BJ (cell line): ENCODE measurements around the gene URAD. TPM values are rescaled to one million over a fixed set of nuclear protein-coding genes. Genes with fewer than 3 reads are reported as not detected.

Experiments used
- CTCF ChIA-PET: fragments of 350-600 bp; formaldehyde crosslinking; extraction: SDS; loops from one replicate; lab custom pipeline; 2021; ENCODE audit warnings: antibody characterized with exemption, inconsistent platforms; lab: Yijun Ruan, JAX
- POLR2A ChIA-PET: fragments of 300-600 bp; sonication (Branson Sonifier 250); formaldehyde crosslinking; extraction: SDS; loops from one replicate; lab custom pipeline; 2021; ENCODE audit warnings: antibody characterized with exemption; lab: Charles Lee
- DNase-seq: peaks from one replicate; pipeline ENCODE4 v3.0.0-alpha.2; 2011; ENCODE audit warnings: low read depth
- H3K27me3 ChIP-seq: 2 replicates; pipeline ENCODE4 v1.6.0; 2011; ENCODE audit warnings: low read length; ENCODE audit not compliant: control insufficient read depth, insufficient read depth
- H3K36me3 ChIP-seq: 2 replicates; pipeline ENCODE4 v1.5.1; 2011; ENCODE audit warnings: low read length; ENCODE audit not compliant: control insufficient read depth, insufficient read depth
- H3K4me3 ChIP-seq: 2 replicates; pipeline ENCODE4 v1.5.1; 2011; ENCODE audit warnings: low read depth, mild to moderate bottlenecking, control low read depth, low read length
- CTCF ChIP-seq: IDR thresholded peaks from 2 replicates; pipeline ENCODE4 v1.5.1; 2011; ENCODE audit warnings: low read depth, mild to moderate bottlenecking, control low read depth, inconsistent platforms, low read length, moderate library complexity; ENCODE audit not compliant: insufficient read depth
- polyA plus RNA-seq: library from polyadenylated mRNA; depleted of rRNA; stranded (reverse); fragments of >200 nt; gene quantifications from 2 replicates; pipeline ENCODE4 v1.2.3, GENCODE V29; 2011

Gene URAD
- polyA plus RNA-seq, 1 experiment, result not detected

- peaks cover 33% of the 10 kb centered on the region for H3K27me3 ChIP-seq
- TF ChIP-seq CTCF, result no peak
- no peaks in the 10 kb centered on the region for H3K36me3 ChIP-seq
- no peak for DNase-seq
- ChIA-PET CTCF (no interaction called here), POLR2A (no interaction called here)
- H3K4me3 ChIP-seq, result no peak overlapping the region
Observed at GRCh38 chr13:27959976-27960361, 28.5 kb downstream of the URAD start.

- Histone ChIP-seq H3K27me3 (peaks cover 26% of the 10 kb centered on the region), H3K4me3 (no peak overlapping the region), H3K36me3 (no peaks in the 10 kb centered on the region)
- POLR2A ChIA-PET, result no interaction called here
- DNase-seq, result no peak
- no peak for TF ChIP-seq CTCF
- CTCF ChIA-PET, result interaction anchor here (1.2 kb wide), 1 partner anchor 595 kb away, joined by 4 read pairs; no protein-coding TSS in a partner anchor
Observed at GRCh38 chr13:27956576-27957300, 31.8 kb downstream of the URAD start.

GRCh38 chr13:27955014-27955591 is 33.4 kb downstream of the URAD start:
- TF ChIP-seq CTCF, result no peak
- ChIA-PET CTCF (interaction anchor here (1.2 to 2.8 kb wide), 16 partner anchors 8 to 701 kb away, joined by 3 to 27 read pairs (median 8); partner anchors contain the start of gene CDX2), POLR2A (no interaction called here)
- no peak for DNase-seq
- Histone ChIP-seq H3K4me3 (no peak overlapping the region), H3K27me3 (peaks cover 13% of the 10 kb centered on the region), H3K36me3 (no peaks in the 10 kb centered on the region)

GRCh38 chr13:27954406-27954851 is 34.1 kb downstream of the URAD start:
- Histone ChIP-seq H3K4me3 (peak overlapping the region; percentile 43), H3K27me3 (peaks cover 13% of the 10 kb centered on the region), H3K36me3 (no peaks in the 10 kb centered on the region)
- DNase-seq, result no peak
- TF ChIP-seq CTCF, result no peak
- POLR2A ChIA-PET, result no interaction called here
- CTCF ChIA-PET, result interaction anchor here (0.6 to 2.8 kb wide), 24 partner anchors 9 to 1008 kb away, joined by 3 to 27 read pairs (median 6); partner anchors contain the start of gene CDX2

- Histone ChIP-seq H3K27me3 (peaks cover 13% of the 10 kb centered on the region), H3K36me3 (no peaks in the 10 kb centered on the region), H3K4me3 (peak overlapping the region; percentile 43)
- ChIA-PET CTCF (interaction anchor here (0.6 to 2.8 kb wide), 29 partner anchors 8 to 1007 kb away, joined by 3 to 27 read pairs (median 4); partner anchors contain the start of gene CDX2), POLR2A (no interaction called here)
- no peak for DNase-seq
- peak; percentile 55 for TF ChIP-seq CTCF
Observed at GRCh38 chr13:27953676-27954405, 34.7 kb downstream of the URAD start.
